ENCODE data around the gene CLDN9.

Gene CLDN9

DNA sequence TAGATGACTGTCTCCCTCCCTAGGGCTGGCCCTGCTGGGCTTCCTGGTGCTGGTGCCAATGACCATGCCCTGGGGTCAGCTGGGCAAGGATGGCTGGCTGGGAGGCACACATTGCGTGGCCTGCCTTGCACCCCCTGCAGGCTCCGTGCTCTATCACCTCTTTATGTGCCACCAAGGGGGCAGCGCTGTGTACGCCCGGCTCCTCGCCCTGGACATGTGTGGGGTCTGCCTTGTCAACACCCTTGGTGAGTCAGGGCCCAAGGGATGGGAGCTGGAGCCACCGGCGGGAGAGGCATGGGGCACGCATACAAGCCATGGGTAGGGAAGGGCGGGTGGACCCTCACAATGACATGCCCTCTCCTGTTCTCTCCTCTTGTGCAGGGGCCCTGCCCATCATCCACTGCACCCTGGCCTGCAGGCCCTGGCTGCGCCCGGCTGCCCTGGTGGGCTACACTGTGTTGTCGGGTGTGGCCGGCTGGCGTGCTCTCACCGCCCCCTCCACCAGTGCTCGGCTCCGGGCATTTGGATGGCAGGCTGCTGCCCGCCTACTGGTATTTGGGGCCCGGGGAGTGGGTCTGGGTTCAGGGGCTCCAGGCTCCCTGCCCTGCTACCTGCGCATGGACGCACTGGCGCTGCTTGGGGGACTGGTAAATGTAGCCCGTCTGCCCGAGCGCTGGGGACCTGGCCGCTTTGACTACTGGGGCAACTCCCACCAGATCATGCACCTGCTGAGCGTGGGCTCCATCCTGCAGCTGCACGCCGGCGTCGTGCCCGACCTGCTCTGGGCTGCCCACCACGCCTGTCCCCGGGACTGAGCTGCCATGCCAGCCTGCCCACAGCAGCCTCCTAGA is 41.4 kb upstream of the CLDN9 start:
- Mint-ChIP-seq H3K4me3 (peak overlapping the region; percentile 68), H3K27ac (no peak overlapping the region)

GRCh38 chr16:2971985-2972784 is 40.5 kb upstream of the CLDN9 start:
- H3K9me3 Mint-ChIP-seq, result no peaks in the 10 kb centered on the region
- peaks cover 11% of the 10 kb centered on the region for H3K36me3 Mint-ChIP-seq
- H3K4me3 Mint-ChIP-seq, result no peak overlapping the region
- no peak overlapping the region for H3K27ac Mint-ChIP-seq
- peaks cover 33% of the 10 kb centered on the region for H3K4me1 Mint-ChIP-seq
- no peak for ATAC-seq
- H3K27me3 Mint-ChIP-seq, result peaks cover 40% of the 10 kb centered on the region

More for the DNA sequence above, 41.4 kb upstream of the CLDN9 start:
- Mint-ChIP-seq H3K27me3 (peaks cover 40% of the 10 kb centered on the region), H3K36me3 (peaks cover 11% of the 10 kb centered on the region), H3K4me1 (peaks cover 33% of the 10 kb centered on the region), H3K9me3 (no peaks in the 10 kb centered on the region)
- no peak for ATAC-seq

GRCh38 chr16:2973093-2973492 is 39.6 kb upstream of the CLDN9 start:
- no peaks in the 10 kb centered on the region for H3K9me3 Mint-ChIP-seq
- H3K36me3 Mint-ChIP-seq, result peaks cover 11% of the 10 kb centered on the region
- ATAC-seq, result no peak
- no peak overlapping the region for H3K27ac Mint-ChIP-seq
- peaks cover 40% of the 10 kb centered on the region for H3K27me3 Mint-ChIP-seq
- H3K4me1 Mint-ChIP-seq, result peaks cover 28% of the 10 kb centered on the region
- no peak overlapping the region for H3K4me3 Mint-ChIP-seq

DNA sequence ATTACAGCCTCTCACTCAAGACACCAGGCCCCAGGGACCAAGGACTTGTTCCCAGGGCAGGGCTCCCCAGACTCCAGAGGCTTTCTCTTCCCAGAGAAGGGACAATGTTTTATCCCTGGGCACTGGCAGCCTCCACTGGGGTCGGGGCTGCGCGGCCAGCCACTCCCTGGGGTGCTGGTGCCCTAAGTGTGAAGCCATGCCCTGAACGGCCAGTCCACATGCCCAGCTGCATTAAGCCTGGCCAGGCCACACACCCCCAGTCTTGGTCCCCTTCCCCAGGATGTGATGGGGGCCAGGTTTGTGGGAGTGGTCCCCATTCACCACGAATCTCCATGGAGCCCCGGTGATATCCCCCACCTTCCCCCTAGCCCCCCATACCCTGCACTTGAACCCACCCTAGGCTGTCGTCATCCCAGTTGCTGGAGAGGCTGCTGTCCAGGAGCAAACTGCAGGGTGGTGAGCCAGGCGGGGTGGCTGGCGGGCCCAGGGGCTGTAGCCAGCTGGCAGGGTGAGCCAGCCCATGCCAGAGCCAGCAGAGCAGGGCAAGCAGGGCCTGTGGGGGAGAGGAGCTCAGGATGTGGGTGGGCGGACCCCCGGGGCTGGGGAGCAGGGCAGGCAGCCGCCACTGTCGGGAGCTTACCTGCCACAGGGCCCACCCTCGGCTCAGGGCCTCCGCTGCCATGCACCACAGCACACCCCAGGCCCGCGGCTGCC is 39.0 kb upstream of the CLDN9 start:
- peaks cover 11% of the 10 kb centered on the region for H3K36me3 Mint-ChIP-seq
- H3K27me3 Mint-ChIP-seq, result peaks cover 36% of the 10 kb centered on the region
- no peak overlapping the region for H3K4me3 Mint-ChIP-seq
- H3K27ac Mint-ChIP-seq, result no peak overlapping the region
- H3K4me1 Mint-ChIP-seq, result peaks cover 21% of the 10 kb centered on the region
- H3K9me3 Mint-ChIP-seq, result no peaks in the 10 kb centered on the region
- ATAC-seq, result no peak

DNA sequence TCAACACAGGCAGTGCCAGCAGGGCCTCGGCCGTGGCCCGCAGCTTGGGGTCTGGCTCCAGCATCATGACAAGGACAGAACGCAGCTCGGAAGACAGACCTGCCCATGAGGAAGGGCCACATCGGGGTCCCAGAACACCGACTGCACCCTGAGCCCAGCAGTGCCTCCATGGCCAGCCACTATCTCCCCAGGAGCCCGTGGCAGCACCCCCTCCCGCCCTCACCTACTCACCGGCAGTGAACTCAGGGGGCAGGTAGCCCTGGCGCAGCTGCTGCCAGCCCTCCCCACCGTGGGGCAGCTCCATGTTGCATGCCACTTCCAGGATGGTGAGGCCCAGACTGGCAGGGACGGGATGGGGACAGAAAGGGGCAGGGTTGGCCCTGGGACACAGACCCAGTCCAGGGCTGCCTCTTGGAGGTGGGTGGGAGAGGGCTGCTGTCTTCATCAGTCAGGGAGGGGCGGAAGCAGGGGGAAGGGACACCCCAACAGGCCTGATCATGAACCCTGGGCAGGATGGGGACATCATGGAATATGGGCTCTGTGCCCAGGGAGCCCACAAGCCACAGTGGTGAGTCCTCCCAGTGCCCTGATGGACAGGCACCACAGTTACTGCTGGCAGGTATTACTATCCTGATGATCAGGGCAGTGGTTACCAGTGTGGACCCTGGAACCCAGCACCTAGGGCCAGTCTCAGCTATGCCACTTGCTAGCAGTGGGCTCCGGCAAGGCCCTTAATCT is 38.2 kb upstream of the CLDN9 start:
- H3K4me3 Mint-ChIP-seq, result no peak overlapping the region
- ATAC-seq, result no peak
- H3K27ac Mint-ChIP-seq, result no peak overlapping the region

DNA sequence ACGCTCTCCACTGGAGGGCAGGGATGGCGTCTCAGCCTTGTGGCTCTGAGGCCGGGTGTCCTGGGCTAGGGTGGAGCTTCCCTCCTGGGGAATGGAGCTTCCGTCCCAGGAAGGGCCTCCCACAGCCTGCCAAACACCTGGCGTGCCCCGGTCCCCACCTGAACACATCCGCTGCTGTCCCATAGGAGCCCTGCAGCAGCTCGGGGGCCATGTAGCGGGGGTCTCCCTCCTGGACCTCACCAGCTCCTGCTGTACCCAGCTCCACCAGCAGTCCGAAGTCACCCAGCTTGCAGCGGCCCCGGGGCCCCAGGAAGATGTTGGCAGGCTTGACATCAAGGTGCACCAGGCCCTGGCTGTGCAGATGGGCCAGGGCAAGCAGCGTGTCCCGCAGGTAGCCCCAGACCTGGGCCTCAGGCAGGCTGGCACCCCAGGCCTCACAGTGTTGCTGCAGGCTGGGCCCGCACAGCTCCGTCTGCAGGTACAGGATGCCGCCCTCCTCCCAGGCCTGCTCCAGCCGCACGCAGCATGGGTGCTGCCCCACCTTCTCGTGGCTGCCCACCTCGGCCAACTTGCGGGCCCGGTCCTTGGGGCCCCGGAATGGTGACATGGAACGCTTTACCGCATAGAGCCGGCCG is 37.4 kb upstream of the CLDN9 start:
- Mint-ChIP-seq H3K27ac (no peak overlapping the region), H3K4me3 (no peak overlapping the region), H3K9me3 (no peaks in the 10 kb centered on the region), H3K4me1 (peaks cover 24% of the 10 kb centered on the region), H3K27me3 (peaks cover 45% of the 10 kb centered on the region), H3K36me3 (peaks cover 11% of the 10 kb centered on the region)
- no peak for ATAC-seq

More for the DNA sequence above, 38.2 kb upstream of the CLDN9 start:
- H3K36me3 Mint-ChIP-seq, result peaks cover 11% of the 10 kb centered on the region
- peaks cover 21% of the 10 kb centered on the region for H3K4me1 Mint-ChIP-seq
- H3K27me3 Mint-ChIP-seq, result peaks cover 40% of the 10 kb centered on the region
- no peaks in the 10 kb centered on the region for H3K9me3 Mint-ChIP-seq

GRCh38 chr16:2976201-2976600 is 36.5 kb upstream of the CLDN9 start:
- Mint-ChIP-seq H3K9me3 (no peaks in the 10 kb centered on the region), H3K27ac (no peak overlapping the region), H3K4me3 (no peak overlapping the region), H3K27me3 (peaks cover 37% of the 10 kb centered on the region), H3K4me1 (peaks cover 15% of the 10 kb centered on the region), H3K36me3 (peaks cover 11% of the 10 kb centered on the region)
- no peak for ATAC-seq

GRCh38 chr16:2976673-2977072 is 36.0 kb upstream of the CLDN9 start:
- Mint-ChIP-seq H3K36me3 (peaks cover 11% of the 10 kb centered on the region), H3K9me3 (no peaks in the 10 kb centered on the region), H3K27me3 (peaks cover 32% of the 10 kb centered on the region), H3K4me3 (no peak overlapping the region), H3K27ac (no peak overlapping the region), H3K4me1 (peaks cover 13% of the 10 kb centered on the region)
- ATAC-seq, result no peak

DNA sequence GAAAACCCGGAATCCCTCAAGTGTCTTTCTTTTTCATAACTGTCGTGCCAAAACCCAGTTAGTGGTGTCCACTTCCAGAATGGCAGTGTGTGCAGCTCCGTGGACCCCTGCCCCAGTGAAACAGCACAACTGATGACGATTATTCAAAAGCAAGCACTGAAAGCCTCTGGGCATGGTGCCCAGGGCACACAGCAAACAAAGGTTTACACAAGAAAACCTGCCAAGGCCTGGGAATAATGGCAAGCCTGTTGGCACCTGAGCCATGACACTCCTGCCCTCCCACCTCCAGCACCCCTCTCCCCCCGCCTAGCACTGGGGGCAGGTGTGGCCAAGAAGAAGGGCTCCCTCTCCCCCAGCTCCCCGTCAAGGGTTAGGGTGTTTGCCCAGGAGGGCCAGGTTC is 35.3 kb upstream of the CLDN9 start:
- ATAC-seq, result no peak
- no peak overlapping the region for H3K27ac Mint-ChIP-seq
- H3K27me3 Mint-ChIP-seq, result peaks cover 24% of the 10 kb centered on the region
- H3K36me3 Mint-ChIP-seq, result peaks cover 4% of the 10 kb centered on the region
- peaks cover 10% of the 10 kb centered on the region for H3K4me1 Mint-ChIP-seq
- H3K4me3 Mint-ChIP-seq, result no peak overlapping the region
- no peaks in the 10 kb centered on the region for H3K9me3 Mint-ChIP-seq

DNA sequence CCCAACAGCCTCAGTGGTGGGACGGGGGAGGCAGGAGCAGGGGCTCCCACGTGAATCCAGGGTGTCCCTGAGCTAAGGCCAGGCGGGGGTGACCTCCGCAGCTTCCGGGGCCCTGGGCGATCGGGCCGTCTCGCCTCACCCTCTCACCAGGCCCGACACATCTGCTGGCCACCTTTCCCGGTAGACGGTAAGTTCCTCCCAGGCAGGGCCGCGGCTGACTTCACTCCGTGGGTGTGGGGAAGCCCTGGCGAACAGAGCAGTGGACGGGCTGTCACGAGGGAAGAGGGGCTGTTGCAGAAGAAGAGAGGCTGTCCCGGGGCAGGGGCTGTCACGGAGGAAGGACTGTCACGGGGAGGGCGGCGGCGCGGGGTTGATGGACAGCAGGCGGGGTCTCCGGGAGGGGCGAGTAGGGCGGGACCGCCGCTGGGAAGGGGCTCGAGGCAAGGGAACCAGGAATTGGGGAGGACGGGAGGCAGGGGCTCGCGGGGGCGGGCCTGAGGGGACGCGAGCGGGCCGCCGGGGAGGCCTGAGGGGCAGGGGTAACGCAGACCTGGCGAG is 33.0 kb upstream of the CLDN9 start:
- peaks cover 23% of the 10 kb centered on the region for H3K4me1 Mint-ChIP-seq
- peak overlapping the region; percentile 88 for H3K27ac Mint-ChIP-seq
- H3K9me3 Mint-ChIP-seq, result no peaks in the 10 kb centered on the region
- H3K36me3 Mint-ChIP-seq, result no peaks in the 10 kb centered on the region
- peak overlapping the region; percentile 89 for H3K4me3 Mint-ChIP-seq
- no peak for ATAC-seq
- H3K27me3 Mint-ChIP-seq, result peaks cover 17% of the 10 kb centered on the region

DNA sequence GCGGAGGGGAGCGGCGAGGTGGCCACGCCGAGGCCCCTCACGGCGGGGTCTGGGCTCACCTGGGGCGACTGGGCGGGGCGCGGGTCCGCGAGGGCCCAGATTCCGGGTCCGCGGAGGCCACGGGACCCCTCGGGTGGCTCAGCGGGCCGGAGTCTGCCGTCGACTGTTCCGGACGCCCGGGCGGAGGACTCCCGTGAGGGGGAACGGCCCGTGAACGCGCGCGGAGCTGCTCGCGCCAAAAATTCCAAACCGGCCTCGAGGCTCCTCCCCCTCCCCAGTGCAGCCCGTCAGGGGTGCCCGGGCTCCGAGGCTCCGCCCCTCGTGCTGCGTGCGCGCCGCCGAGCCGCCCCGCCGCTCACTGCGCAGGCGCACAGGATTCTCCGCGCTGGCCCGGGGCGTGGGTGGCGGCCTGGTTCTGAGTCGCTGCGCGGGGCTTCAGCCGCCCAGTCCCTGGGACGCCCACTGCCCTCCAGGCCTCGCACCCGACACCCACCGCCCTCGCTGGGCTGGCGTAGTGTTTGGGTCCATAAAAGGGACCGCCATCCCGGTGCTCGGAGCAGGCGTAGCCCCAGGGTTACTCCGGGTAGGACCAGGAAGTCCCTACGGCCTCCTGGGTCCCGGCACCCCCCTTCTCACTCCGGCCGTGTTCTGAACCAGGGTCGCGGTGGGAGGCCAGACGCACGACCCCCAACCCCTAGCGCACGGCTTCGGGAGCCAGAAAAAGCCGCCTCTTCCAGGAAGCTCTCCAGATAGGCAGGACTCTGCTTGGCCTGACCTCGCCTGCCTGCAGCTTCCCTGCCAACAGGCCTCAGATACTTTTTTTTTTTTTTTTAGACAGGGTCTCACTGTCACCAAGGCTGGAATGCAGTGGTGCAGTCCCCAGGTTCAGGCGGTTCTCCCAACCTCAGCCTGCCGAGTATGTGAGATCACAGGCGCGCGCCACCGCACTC is 32.2 kb upstream of the CLDN9 start, which contains the start of gene PKMYT1:
Gene PKMYT1 (minus strand): TSS at position 220 of the 950 bp plus-strand sequence. CDS start 789 bp downstream, outside the sequence.
- Mint-ChIP-seq H3K4me1 (peaks cover 23% of the 10 kb centered on the region), H3K9me3 (no peaks in the 10 kb centered on the region), H3K36me3 (no peaks in the 10 kb centered on the region), H3K27ac (peak within 1 kb of the TSS; percentile 88), H3K27me3 (peaks cover 17% of the 10 kb centered on the region), H3K4me3 (peak within 1 kb of the TSS; percentile 89)
- peak; percentile 91 for ATAC-seq

DNA sequence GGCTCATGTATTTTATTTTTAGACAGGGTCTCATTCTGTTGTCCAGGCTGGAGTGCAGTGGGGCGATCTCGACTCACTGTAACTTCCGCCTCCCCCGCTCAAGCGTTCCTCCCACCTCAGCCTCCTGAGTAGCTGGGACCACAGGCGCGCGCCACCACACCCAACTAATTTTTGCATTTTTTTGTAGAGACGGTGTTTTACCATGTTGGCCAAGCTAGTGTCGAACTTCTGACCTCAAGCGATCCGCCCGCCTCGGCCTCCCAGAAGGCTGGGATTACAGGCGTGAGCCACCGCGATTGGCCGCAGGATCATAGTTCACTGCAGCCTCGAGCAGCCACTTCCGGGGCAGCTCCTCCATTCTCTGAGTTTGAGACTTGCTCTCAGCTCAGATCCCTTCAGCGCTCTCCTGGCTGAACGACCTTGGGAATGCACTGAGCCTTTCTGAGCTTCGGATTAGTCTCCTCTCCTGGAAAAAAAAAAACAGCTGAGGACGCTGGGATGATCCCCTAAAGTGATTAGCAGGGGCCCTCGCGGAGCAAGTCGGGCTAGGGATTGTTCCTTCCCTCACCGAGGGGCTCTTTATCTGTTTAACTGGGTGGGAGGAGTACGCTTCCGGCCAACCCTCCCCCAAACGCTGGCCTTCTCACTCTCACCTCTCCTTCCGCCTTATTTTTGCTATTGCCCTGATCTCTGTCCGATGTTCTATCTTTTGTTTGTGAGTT is 31.4 kb upstream of the CLDN9 start:
- Mint-ChIP-seq H3K4me1 (peaks cover 23% of the 10 kb centered on the region), H3K4me3 (peak overlapping the region; percentile 80), H3K27me3 (peaks cover 20% of the 10 kb centered on the region), H3K36me3 (no peaks in the 10 kb centered on the region), H3K27ac (peak overlapping the region; percentile 88), H3K9me3 (no peaks in the 10 kb centered on the region)
- no peak for ATAC-seq

DNA sequence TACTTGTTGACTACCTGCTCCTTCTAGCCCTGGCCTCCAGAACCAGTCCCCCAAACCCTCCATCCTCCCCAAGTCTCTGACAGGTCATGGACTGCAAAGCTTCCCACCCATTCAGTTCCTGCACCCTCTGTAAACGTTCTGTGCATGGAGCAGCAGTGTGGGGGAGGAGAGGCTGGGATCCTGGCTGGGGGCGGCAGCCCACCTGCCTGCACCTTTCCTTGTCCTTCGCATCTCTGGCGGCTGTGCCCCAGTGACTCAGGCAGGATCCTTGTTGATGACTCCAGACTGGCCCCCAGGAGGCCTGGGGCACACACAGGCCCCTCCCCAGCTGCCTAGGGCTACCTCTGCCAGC is 30.8 kb upstream of the CLDN9 start:
- Mint-ChIP-seq H3K36me3 (no peaks in the 10 kb centered on the region), H3K4me1 (peaks cover 23% of the 10 kb centered on the region), H3K4me3 (peak overlapping the region; percentile 49), H3K27me3 (peaks cover 25% of the 10 kb centered on the region), H3K9me3 (no peaks in the 10 kb centered on the region), H3K27ac (peak overlapping the region; percentile 88)
- no peak for ATAC-seq

Measured in stimulated activated memory B cell treated with anti-CD40 and anti-IgM and Interleukin-4, amounts not matched to agents 10 μg/mL and 1 μg/mL and 100 μg/mL, for 72 hours (primary cell).